Hepatocyte (in vitro differentiated cells): Measurements from ENCODE around the gene LHPP.

Source experiments
- CTCF ChIP-seq: fragments of 200-600 bp; sonication (generic); IDR thresholded peaks from 2 replicates; pipeline ENCODE4 v1.5.1; 2016; ENCODE audit warnings: antibody characterized with exemption, mild to moderate bottlenecking; ENCODE audit not compliant: poor library complexity
- EZH2 ChIP-seq: fragments of 200-600 bp; sonication (generic); IDR thresholded peaks from 2 replicates; pipeline ENCODE4 v1.6.1; 2016; ENCODE audit warnings: antibody characterized with exemption, mild to moderate bottlenecking, borderline replicate concordance
- EZH2phosphoT487 ChIP-seq: fragments of 200-600 bp; sonication (generic); IDR thresholded peaks from one replicate; pipeline ENCODE4 v1.6.1; 2018; ENCODE audit warnings: antibody characterized with exemption, mild to moderate bottlenecking, low read depth, moderate library complexity; ENCODE audit not compliant: unreplicated experiment, severe bottlenecking

GRCh38 chr10:124652200-124652599 lies 190.6 kb downstream of the LHPP start:
- TF ChIP-seq CTCF (no peak), EZH2phosphoT487 (no peak), EZH2 (no peak)
